Transverse colon (tissue), 4 donors: ENCODE results near the gene RCBTB1. TPM values are rescaled to one million over a fixed set of nuclear protein-coding genes. Genes with fewer than 3 reads are reported as not detected.

Source experiments
- DNase-seq: peaks from one replicate; pipeline ENCODE4 v3.0.0-alpha.2; 2019
- H3K27ac ChIP-seq, 4 donors: fragments of 200-600 bp; sonication (generic); 2 replicates each; pipeline ENCODE4 v1.5.1; 2016 to 2018; ENCODE audit warnings: inconsistent platforms in 4 of 4
- H3K27me3 ChIP-seq: fragments of 200-600 bp; sonication (generic); 2 replicates; pipeline ENCODE4 v1.5.1; 2017; ENCODE audit warnings: inconsistent platforms
- H3K36me3 ChIP-seq, 4 donors: fragments of 200-600 bp; sonication (generic); 2 replicates each; pipeline ENCODE4 v1.5.1; 2017 to 2019; ENCODE audit warnings: inconsistent platforms in 4 of 4
- H3K4me1 ChIP-seq, 4 donors: fragments of 200-600 bp; sonication (generic); 2 replicates each; pipeline ENCODE4 v1.5.1; 2017 to 2020; ENCODE audit warnings: inconsistent platforms in 4 of 4
- H3K4me3 ChIP-seq, 4 donors: fragments of 200-600 bp; sonication (generic); 1 replicate in 1 of 4; 2 replicates in 3 of 4; pipeline versions ENCODE4 v1.5.1 to v1.6.1; 2017 to 2019; ENCODE audit warnings: inconsistent platforms in 4 of 4
- H3K9me3 ChIP-seq, 2 donors: fragments of 200-600 bp; sonication (generic); 2 replicates each; pipeline ENCODE4 v1.5.1; 2017 to 2019; ENCODE audit warnings: inconsistent platforms in 2 of 2
- CTCF ChIP-seq, 5 experiments: fragments of 200-600 bp in 3 of 5; fragments of 450-650 bp in 2 of 5; sonication (generic) in 3 of 5; IDR thresholded peaks; 1 replicate in 2 of 5; 2 replicates in 3 of 5; pipeline ENCODE4 v1.5.1; 2016 to 2017; ENCODE audit warnings: antibody characterized with exemption in 5 of 5, inconsistent platforms in 3 of 5, mild to moderate bottlenecking in 2 of 5, moderate library complexity in 1 of 5
- EP300 ChIP-seq: sonication (generic); formaldehyde crosslinking; IDR thresholded peaks from one replicate; pipeline ENCODE4 v1.6.1; 2017; ENCODE audit warnings: antibody characterized with exemption, low read depth
- POLR2A ChIP-seq: fragments of 450-650 bp; IDR thresholded peaks from one replicate; pipeline ENCODE4 v1.6.1; 2016; ENCODE audit warnings: antibody characterized with exemption, mild to moderate bottlenecking, moderate library complexity
- POLR2AphosphoS5 ChIP-seq, 3 donors: sonication (generic); formaldehyde crosslinking; IDR thresholded peaks; one replicate each; pipeline ENCODE4 v1.6.1; 2016; ENCODE audit warnings: antibody characterized with exemption in 3 of 3
- WGBS, 2 donors: methylation state at CpG; one replicate each; pipeline ENCODE4 v1.1.5; 2018; ENCODE audit warnings: low coverage in 1 of 2; 5-methylcytosine and 5-hydroxymethylcytosine counted together
- in situ Hi-C, 4 donors: fragments of 200-750 bp; cut with MboI; loops; one replicate each; pipeline versions ENCODE4 v1.15.0 to v1.15.1; 2017; ENCODE audit warnings: low sequenced_read_pairs in 3 of 4, low pct_ligation_motif_present in 1 of 4, low pct_unique_long_range_greater_than_20kb in 1 of 4
- intact Hi-C: fragments of 100-400 bp; cut with DNase I; formaldehyde crosslinking; loops from one replicate; pipeline ENCODE4 v1.15.1; 2023; ENCODE audit warnings: low total_unique reads
- total RNA-seq, 4 donors: library from RNA; depleted of rRNA; stranded (reverse); fragments of >200 nt; gene quantifications; one replicate each; pipeline ENCODE4 v1.1.0, GENCODE V29; 2016

Gene RCBTB1
- total RNA-seq, 4 donors from 2014 or later = 4.9 to 10.4 (median 7.7) TPM

- no peaks in the 10 kb centered on the region for H3K9me3 ChIP-seq
- H3K27me3 ChIP-seq = no peaks in the 10 kb centered on the region
- no peak overlapping the region for H3K4me3 ChIP-seq
- intact Hi-C loops (no loop called here), in situ Hi-C loops (no loop called here)
- no peak for DNase-seq
- peaks cover 0 to 13% (median 3%) of the 10 kb centered on the region in 4 donors for H3K36me3 ChIP-seq
- no peak overlapping the region for H3K27ac ChIP-seq
- TF ChIP-seq CTCF (IDR thresholded peaks at IDR 0.05) = no peak
- TF ChIP-seq EP300 = no peak
- TF ChIP-seq POLR2A = no peak
- TF ChIP-seq POLR2AphosphoS5 (IDR thresholded peaks at IDR 0.05) = no peak
- 63 to 85% methylated on average over 6 to 7 of the region's 7 CpGs for WGBS, 2 donors
- peaks cover 0 to 5% (median 2%) of the 10 kb centered on the region in 4 donors for H3K4me1 ChIP-seq
Measured at GRCh38 chr13:49536144-49536873, 49.0 kb downstream of the RCBTB1 start.

- no peak for DNase-seq
- intact Hi-C loops = no loop called here
- 73 to 75% methylated on average over 6 to 7 of the region's 7 CpGs for WGBS, 2 donors
- H3K4me1 ChIP-seq = peaks cover 0 to 5% (median 0%) of the 10 kb centered on the region in 4 donors
- no peak overlapping the region for H3K27ac ChIP-seq
- H3K27me3 ChIP-seq = no peaks in the 10 kb centered on the region
- TF ChIP-seq POLR2AphosphoS5 (IDR thresholded peaks at IDR 0.05) = no peak
- TF ChIP-seq POLR2A = no peak
- TF ChIP-seq EP300 = no peak
- TF ChIP-seq CTCF (IDR thresholded peaks at IDR 0.05) = no peak
- no peaks in the 10 kb centered on the region for H3K36me3 ChIP-seq
- in situ Hi-C loops = no loop called here
- H3K9me3 ChIP-seq = no peaks in the 10 kb centered on the region
- H3K4me3 ChIP-seq = no peak overlapping the region
Measured at GRCh38 chr13:49533591-49534269, 51.6 kb downstream of the RCBTB1 start.

GRCh38 chr13:49533011-49533410 is 52.3 kb downstream of the RCBTB1 start:
- intact Hi-C loops = no loop called here
- Histone ChIP-seq H3K27me3 (no peaks in the 10 kb centered on the region), H3K27ac (no peak overlapping the region), H3K4me1 (peaks cover 0 to 5% (median 0%) of the 10 kb centered on the region in 4 donors), H3K4me3 (no peak overlapping the region), H3K36me3 (no peaks in the 10 kb centered on the region), H3K9me3 (no peaks in the 10 kb centered on the region)
- TF ChIP-seq POLR2A (no peak), CTCF (IDR thresholded peaks at IDR 0.05) (no peak), POLR2AphosphoS5 (IDR thresholded peaks at IDR 0.05) (no peak)
- in situ Hi-C loops = no loop called here
- no peak for DNase-seq

GRCh38 chr13:49532593-49532992 is 52.8 kb downstream of the RCBTB1 start:
- H3K4me3 ChIP-seq = no peak overlapping the region
- H3K27me3 ChIP-seq = no peaks in the 10 kb centered on the region
- no peaks in the 10 kb centered on the region for H3K36me3 ChIP-seq
- no peaks in the 10 kb centered on the region for H3K9me3 ChIP-seq
- in situ Hi-C loops = no loop called here
- peaks cover 0 to 5% (median 0%) of the 10 kb centered on the region in 4 donors for H3K4me1 ChIP-seq
- TF ChIP-seq POLR2AphosphoS5 (IDR thresholded peaks at IDR 0.05) (no peak), EP300 (no peak), POLR2A (no peak), CTCF (IDR thresholded peaks at IDR 0.05) (no peak)
- no peak overlapping the region for H3K27ac ChIP-seq
- intact Hi-C loops = no loop called here
- WGBS, 2 donors = 38 to 84% methylated on average over 1 of the region's 1 CpG
- DNase-seq = no peak
